ENCODE data around the gene PIGH. TPM values are rescaled to one million over a fixed set of nuclear protein-coding genes. Genes with fewer than 3 reads are reported as not detected.

The PIGH gene
- total RNA-seq, 3 donors from 2014 or later (not counting 1 experiment from before 2014, with no cell fraction given), result 50.9 to 56.0 (median 54.5) TPM

DNA sequence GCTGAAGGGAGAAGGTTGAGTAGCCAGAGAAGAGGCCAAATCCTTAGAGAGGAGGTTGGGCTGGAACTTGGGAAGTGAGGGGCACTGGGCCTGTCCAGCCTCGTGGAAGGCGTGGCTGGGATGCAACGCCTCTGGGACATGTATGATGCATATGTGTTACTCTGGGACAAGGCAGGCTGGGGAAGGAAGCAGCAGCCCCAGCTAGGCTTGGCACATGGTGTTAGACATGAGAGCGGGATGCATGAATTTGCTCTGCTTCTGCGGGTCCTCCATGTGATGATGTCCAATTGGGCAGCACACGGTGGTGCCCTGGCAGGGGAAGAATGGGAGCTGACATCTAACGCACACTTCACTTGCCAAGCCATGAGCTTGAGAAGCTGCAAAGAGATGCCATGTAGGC is 45.7 kb downstream of the PIGH start:
- H3K4me3 Mint-ChIP-seq, result no peak overlapping the region
- ATAC-seq, result no peak
- H3K27ac Mint-ChIP-seq, result no peak overlapping the region

DNA sequence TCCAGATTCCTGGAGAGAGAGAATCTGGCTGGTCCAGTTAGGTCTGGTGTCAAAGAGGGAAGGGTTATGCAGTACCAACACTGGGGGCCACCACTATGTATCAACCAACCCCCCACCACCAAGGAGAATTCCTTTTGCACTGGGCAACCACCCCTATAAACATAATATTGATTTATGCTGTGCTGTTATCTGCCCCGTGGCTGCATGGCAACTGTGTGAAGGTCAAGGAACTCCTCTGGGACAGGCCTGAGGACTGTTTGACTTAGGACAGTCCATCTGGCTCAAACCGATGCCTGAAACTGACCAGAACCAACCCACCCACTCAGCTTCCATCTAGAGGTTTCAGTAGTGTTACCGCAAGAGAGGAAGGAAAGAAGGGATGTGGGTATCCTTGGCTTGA is 46.5 kb downstream of the PIGH start:
- H3K4me1 Mint-ChIP-seq, result no peaks in the 10 kb centered on the region
- Histone ChIP-seq H3K9me3 (ENCODE audit: control insufficient read depth, insufficient read depth, low read length) (no peaks in the 10 kb centered on the region), H3K4me3 (ENCODE audit: low read length) (no peak overlapping the region), H3K36me3 (ENCODE audit: control insufficient read depth, insufficient read depth, low read length) (no peaks in the 10 kb centered on the region), H3K27ac (ENCODE audit: low read length) (no peak overlapping the region), H3K4me1 (ENCODE audit: control insufficient read depth, insufficient read depth, low read length) (no peaks in the 10 kb centered on the region), H3K27me3 (ENCODE audit: control insufficient read depth, insufficient read depth, low read length) (no peaks in the 10 kb centered on the region)
- TF ChIP-seq, protein P1, sequence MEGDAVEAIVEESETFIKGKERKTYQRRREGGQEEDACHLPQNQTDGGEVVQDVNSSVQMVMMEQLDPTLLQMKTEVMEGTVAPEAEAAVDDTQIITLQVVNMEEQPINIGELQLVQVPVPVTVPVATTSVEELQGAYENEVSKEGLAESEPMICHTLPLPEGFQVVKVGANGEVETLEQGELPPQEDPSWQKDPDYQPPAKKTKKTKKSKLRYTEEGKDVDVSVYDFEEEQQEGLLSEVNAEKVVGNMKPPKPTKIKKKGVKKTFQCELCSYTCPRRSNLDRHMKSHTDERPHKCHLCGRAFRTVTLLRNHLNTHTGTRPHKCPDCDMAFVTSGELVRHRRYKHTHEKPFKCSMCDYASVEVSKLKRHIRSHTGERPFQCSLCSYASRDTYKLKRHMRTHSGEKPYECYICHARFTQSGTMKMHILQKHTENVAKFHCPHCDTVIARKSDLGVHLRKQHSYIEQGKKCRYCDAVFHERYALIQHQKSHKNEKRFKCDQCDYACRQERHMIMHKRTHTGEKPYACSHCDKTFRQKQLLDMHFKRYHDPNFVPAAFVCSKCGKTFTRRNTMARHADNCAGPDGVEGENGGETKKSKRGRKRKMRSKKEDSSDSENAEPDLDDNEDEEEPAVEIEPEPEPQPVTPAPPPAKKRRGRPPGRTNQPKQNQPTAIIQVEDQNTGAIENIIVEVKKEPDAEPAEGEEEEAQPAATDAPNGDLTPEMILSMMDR (IDR thresholded peaks at IDR 0.05), result no peak
- H3K4me3 Mint-ChIP-seq, result no peak overlapping the region
- DNase-seq (no peak), ATAC-seq (no peak)
- no peaks in the 10 kb centered on the region for H3K9me3 Mint-ChIP-seq
- H3K36me3 Mint-ChIP-seq, result no peaks in the 10 kb centered on the region
- H3K27ac Mint-ChIP-seq, result no peak overlapping the region
- 83% methylated on average over 1 of the region's 3 CpGs for WGBS (ENCODE audit: insufficient coverage)
- intact Hi-C loops (cut with micrococcal nuclease), result no loop called here
- peaks cover 5 to 13% of the 10 kb centered on the region in 2 donors for H3K27me3 Mint-ChIP-seq (ENCODE audit: low read depth in 2 of 2)

More for the DNA sequence above, 45.7 kb downstream of the PIGH start:
- H3K27me3 Mint-ChIP-seq (ENCODE audit: low read depth in 2 of 2), result peaks cover 5 to 13% of the 10 kb centered on the region in 2 donors
- Histone ChIP-seq H3K36me3 (ENCODE audit: control insufficient read depth, insufficient read depth, low read length) (no peaks in the 10 kb centered on the region), H3K4me1 (ENCODE audit: control insufficient read depth, insufficient read depth, low read length) (no peaks in the 10 kb centered on the region), H3K27me3 (ENCODE audit: control insufficient read depth, insufficient read depth, low read length) (no peaks in the 10 kb centered on the region), H3K27ac (ENCODE audit: low read length) (no peak overlapping the region), H3K4me3 (ENCODE audit: low read length) (no peak overlapping the region), H3K9me3 (ENCODE audit: control insufficient read depth, insufficient read depth, low read length) (no peaks in the 10 kb centered on the region)
- DNase-seq, result no peak
- H3K4me1 Mint-ChIP-seq, result no peaks in the 10 kb centered on the region
- 91% methylated on average over 7 of the region's 7 CpGs for WGBS (ENCODE audit: insufficient coverage)
- no peaks in the 10 kb centered on the region for H3K36me3 Mint-ChIP-seq
- intact Hi-C loops (cut with micrococcal nuclease), result no loop called here
- H3K9me3 Mint-ChIP-seq, result no peaks in the 10 kb centered on the region
- TF ChIP-seq, protein P1 (IDR thresholded peaks at IDR 0.05), result no peak

DNA sequence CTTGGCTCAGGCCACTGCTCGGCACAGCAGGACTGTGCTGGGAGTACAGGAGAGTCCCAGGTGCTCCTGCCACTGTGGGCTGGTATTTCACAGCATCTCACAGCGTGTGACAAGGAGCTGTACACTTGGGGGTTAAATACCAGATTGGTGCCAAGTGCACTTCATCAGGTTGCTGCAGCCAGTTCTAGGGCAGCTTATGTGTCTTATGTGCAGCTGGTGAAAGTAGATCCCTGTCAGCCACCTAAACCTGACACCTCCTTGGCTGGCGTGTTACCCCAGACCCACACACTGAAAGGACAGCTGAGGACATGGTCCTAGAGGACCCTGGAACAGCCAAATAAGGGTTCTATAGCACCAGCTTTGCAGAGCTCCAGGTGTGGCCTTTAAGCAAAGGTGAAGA is 48.1 kb downstream of the PIGH start:
- ATAC-seq (no peak), DNase-seq (no peak)
- WGBS (ENCODE audit: insufficient coverage), result 78% methylated on average over 3 of the region's 3 CpGs
- TF ChIP-seq, protein P1 (IDR thresholded peaks at IDR 0.05), result no peak
- H3K9me3 ChIP-seq (ENCODE audit: control insufficient read depth, insufficient read depth, low read length), result no peaks in the 10 kb centered on the region
- Mint-ChIP-seq H3K27me3 (ENCODE audit: low read depth in 2 of 2) (peaks cover 8 to 10% of the 10 kb centered on the region in 2 donors), H3K9me3 (no peaks in the 10 kb centered on the region), H3K4me1 (no peaks in the 10 kb centered on the region), H3K27ac (no peak overlapping the region), H3K36me3 (no peaks in the 10 kb centered on the region), H3K4me3 (no peak overlapping the region)
- H3K4me1 ChIP-seq (ENCODE audit: control insufficient read depth, insufficient read depth, low read length), result no peaks in the 10 kb centered on the region
- intact Hi-C loops (cut with micrococcal nuclease), result no loop called here
- H3K36me3 ChIP-seq (ENCODE audit: control insufficient read depth, insufficient read depth, low read length), result no peaks in the 10 kb centered on the region
- H3K4me3 ChIP-seq (ENCODE audit: low read length), result no peak overlapping the region
- no peaks in the 10 kb centered on the region for H3K27me3 ChIP-seq (ENCODE audit: control insufficient read depth, insufficient read depth, low read length)
- H3K27ac ChIP-seq (ENCODE audit: low read length), result no peak overlapping the region

DNA sequence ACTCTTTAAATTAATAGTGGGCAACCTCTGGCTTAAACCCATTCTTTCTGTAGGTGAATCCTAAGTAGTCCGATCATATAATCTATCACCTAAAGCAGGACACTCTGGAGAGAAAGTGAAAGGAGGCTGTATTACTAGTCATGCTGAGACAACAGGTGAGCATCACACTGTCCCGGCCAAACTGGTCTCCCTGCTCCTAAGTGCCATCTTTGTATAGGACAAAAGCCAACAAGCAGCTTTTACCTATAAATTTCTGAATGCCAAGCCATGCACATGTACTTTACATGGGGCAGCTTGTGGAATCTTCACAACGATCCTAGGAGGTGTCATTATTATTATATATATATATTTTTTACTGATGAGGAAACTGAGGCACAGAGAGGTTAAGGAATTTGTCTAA is 48.9 kb downstream of the PIGH start:
- TF ChIP-seq, protein P1 (IDR thresholded peaks at IDR 0.05), result no peak
- Mint-ChIP-seq H3K4me1 (no peaks in the 10 kb centered on the region), H3K27ac (no peak overlapping the region), H3K27me3 (ENCODE audit: low read depth in 2 of 2) (peaks cover 8 to 12% of the 10 kb centered on the region in 2 donors), H3K9me3 (no peaks in the 10 kb centered on the region), H3K4me3 (no peak overlapping the region), H3K36me3 (no peaks in the 10 kb centered on the region)
- WGBS (ENCODE audit: insufficient coverage), result 100% methylated on average over 1 of the region's 3 CpGs
- H3K27me3 ChIP-seq (ENCODE audit: control insufficient read depth, insufficient read depth, low read length), result no peaks in the 10 kb centered on the region
- no peak for DNase-seq
- intact Hi-C loops (cut with micrococcal nuclease), result no loop called here
- no peaks in the 10 kb centered on the region for H3K4me1 ChIP-seq (ENCODE audit: control insufficient read depth, insufficient read depth, low read length)
- H3K4me3 ChIP-seq (ENCODE audit: low read length), result no peak overlapping the region
- no peaks in the 10 kb centered on the region for H3K36me3 ChIP-seq (ENCODE audit: control insufficient read depth, insufficient read depth, low read length)
- no peak overlapping the region for H3K27ac ChIP-seq (ENCODE audit: low read length)
- H3K9me3 ChIP-seq (ENCODE audit: control insufficient read depth, insufficient read depth, low read length), result no peaks in the 10 kb centered on the region
- ATAC-seq, result no peak

Data from natural killer cell (primary cell).